Erythroblast (primary cell): Measurements from ENCODE around the gene HIBCH.

Experiments
- GATA1 ChIP-seq: IDR thresholded peaks from 2 replicates; pipeline ENCODE4 v1.6.1; 2011; ENCODE audit warnings: low read depth, mild to moderate bottlenecking, control low read depth, low read length, moderate library complexity
- POLR2A ChIP-seq: IDR thresholded peaks from 2 replicates; pipeline ENCODE4 v1.6.1; 2011; ENCODE audit warnings: mild to moderate bottlenecking, low read length

GRCh38 chr2:190315273-190315672 lies 4.4 kb downstream of the HIBCH start:
- TF ChIP-seq POLR2A (no peak), GATA1 (no peak)
